Measurements from ENCODE around the gene RASSF3. TPM values are rescaled to one million over a fixed set of nuclear protein-coding genes. Genes with fewer than 3 reads are reported as not detected.

RASSF3 gene
- total and polyA plus RNA-seq, 2 of the 13 experiments (the other 11 are each of a cell fraction or from before 2014, with no cell fraction given), result 15.5 to 16.0 TPM

GRCh38 chr12:64610660-64611340, 505 bp downstream of the RASSF3 start (continued):
- TF ChIP-seq ATAD3A (CRISPR knock-in tag; IDR thresholded peaks at IDR 0.05) (no peak), ZSCAN22 (CRISPR knock-in tag; IDR thresholded peaks at IDR 0.05) (no peak), E2F2 (CRISPR knock-in tag; IDR thresholded peaks at IDR 0.05; ENCODE audit: borderline replicate concordance) (peak; percentile 81; the same call in 1 of the 2 replicates), HBP1 (CRISPR knock-in tag; IDR thresholded peaks at IDR 0.05; ENCODE audit: low read depth) (no peak), THAP7 (CRISPR knock-in tag; IDR thresholded peaks at IDR 0.05) (no peak), HOXA3 (CRISPR knock-in tag; IDR thresholded peaks at IDR 0.05) (0 out of 2 replicates have a peak, but pooled peaks have one; percentile 20), BATF2 (CRISPR knock-in tag; IDR thresholded peaks at IDR 0.05) (no peak), ZBTB26 (CRISPR knock-in tag; IDR thresholded peaks at IDR 0.05; ENCODE audit: borderline replicate concordance) (no peak; the same call in 1 of the 2 replicates), TSC22D2 (CRISPR knock-in tag; IDR thresholded peaks at IDR 0.05; ENCODE audit: borderline replicate concordance) (peak; percentile 53; the same call in 1 of the 2 replicates), TIGD3 (CRISPR knock-in tag; IDR thresholded peaks at IDR 0.05; ENCODE audit: borderline replicate concordance) (no peak), ZNF225 (CRISPR knock-in tag; IDR thresholded peaks at IDR 0.05) (no peak; the same call in 1 of the 2 replicates), POLR2AphosphoS5 (IDR thresholded peaks at IDR 0.05; ENCODE audit: low read depth, low read length) (no peak; the same call in 1 of the 2 replicates), SRY (CRISPR knock-in tag; IDR thresholded peaks at IDR 0.05) (0 out of 2 replicates have a peak, but pooled peaks have one; percentile 13), ZNF609 (CRISPR knock-in tag; IDR thresholded peaks at IDR 0.05; ENCODE audit: borderline replicate concordance) (no peak)

Data from HepG2 (cell line).